ENCODE measurements around the gene VMA21.

VMA21 gene, protein sequence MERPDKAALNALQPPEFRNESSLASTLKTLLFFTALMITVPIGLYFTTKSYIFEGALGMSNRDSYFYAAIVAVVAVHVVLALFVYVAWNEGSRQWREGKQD

DNA sequence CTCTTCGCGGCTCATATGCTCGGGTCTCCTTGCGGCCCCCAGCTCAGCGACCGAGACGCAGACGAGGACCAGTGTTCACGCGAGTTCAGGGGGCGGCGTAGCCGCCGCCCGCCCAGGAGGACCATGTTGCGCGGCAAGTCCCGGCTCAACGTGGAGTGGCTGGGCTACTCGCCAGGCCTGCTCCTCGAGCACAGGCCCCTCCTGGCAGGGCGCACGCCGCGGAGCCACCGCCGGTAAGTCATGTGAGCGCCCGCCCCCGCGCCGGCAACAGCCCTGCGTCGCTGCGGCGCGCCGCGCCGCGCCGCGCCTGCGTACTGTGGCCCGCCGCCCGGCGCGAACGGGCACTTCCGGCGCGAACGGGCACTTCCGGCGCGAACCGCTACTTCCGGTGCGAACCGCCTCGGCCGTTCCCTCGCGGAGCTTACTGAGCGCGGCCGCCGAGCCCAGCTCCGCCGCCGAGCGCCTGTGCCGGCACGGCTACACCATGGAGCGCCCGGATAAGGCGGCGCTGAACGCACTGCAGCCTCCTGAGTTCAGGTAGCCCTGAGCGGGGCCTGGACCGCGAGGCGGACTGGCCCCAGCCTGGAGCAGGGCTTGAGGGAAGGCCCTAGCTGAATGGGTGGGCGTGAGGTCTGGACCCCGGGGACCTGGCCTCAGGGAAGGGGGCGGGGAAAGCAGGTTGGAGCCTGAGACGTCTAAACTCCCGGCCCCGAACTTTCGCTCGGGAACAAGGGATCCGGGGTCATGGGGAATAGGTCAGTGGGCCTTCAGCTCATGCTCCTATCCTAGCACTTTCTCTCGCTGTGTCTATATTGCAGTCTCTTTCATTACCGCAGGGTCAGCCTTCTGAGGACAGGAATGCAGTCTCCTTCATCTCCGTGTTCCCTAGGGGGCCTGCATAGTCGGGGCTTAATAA is at the start of gene VMA21:
VMA21 (plus strand) TSS at position 382 of the 916 bp plus-strand sequence; CDS start at position 485, 103 bp downstream.
- peak; percentile 89 for DNase-seq

GRCh38 chrX:151359341-151359740 is 37.7 kb upstream of the VMA21 start:
- no peak for DNase-seq

GRCh38 chrX:151359931-151360871 is 36.8 kb upstream of the VMA21 start:
- peak; percentile 3 for DNase-seq

DNA sequence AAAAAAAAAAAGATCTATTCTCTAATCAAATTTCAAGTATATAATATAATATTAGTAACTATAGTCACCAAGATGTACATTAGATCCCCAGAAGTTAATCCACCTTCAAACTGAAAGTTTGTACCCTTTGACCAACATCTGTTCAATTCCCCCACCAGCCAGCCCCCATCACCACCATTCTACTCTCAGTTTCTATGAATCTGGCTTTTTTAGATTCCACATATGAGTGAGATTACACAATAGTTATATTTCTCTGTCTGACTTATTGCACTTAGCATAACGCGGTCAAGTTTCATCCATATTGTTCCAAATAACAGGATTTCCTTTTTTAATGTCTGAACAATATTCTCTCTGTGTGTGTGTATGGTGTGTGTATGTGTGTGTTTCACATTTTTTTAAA is 33.7 kb upstream of the VMA21 start:
- DNase-seq: no peak

GRCh38 chrX:151365579-151365978 is 31.4 kb upstream of the VMA21 start:
- DNase-seq: no peak

DNA sequence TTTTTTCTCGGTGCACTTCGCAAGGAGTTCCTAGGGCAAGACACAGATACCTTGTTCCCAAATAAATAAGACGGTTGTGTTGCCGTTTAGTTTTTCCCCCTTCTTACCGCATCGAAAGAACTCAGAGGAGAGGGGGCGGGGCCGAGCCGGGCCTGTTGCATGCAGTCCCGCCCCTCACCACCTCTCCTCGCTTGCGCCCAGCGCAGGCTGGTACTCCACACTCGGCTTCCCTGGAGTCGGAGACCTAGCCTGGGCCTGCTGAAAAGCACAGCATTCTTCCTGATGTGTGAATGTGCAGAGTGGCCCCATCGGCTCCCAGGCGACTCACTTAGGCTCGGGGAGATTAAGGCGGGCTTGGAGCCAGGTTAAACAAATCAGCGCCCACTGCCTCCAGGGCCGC is 26.1 kb upstream of the VMA21 start:
- no peak for DNase-seq

DNA sequence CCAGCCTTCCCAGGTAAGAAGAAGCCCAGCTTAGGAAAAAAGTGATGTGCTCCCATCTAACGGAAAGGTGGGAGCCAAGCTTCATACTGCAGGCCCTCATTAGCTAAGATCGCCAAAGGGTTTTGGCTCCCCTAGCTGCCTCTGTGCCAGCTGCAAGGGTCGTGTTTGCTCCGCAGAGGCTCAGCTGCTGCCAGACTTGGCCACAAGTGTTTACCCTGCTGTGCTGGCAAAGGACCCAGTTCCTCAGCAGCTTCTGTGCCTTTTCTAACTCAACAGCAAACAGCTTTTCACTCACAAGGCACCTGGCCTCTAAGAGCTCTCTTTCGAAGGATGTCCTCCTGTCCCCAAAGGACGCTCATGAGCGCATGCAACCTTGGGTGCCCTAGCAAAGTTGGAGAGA is 12.2 kb upstream of the VMA21 start:
- no peak for DNase-seq

DNA sequence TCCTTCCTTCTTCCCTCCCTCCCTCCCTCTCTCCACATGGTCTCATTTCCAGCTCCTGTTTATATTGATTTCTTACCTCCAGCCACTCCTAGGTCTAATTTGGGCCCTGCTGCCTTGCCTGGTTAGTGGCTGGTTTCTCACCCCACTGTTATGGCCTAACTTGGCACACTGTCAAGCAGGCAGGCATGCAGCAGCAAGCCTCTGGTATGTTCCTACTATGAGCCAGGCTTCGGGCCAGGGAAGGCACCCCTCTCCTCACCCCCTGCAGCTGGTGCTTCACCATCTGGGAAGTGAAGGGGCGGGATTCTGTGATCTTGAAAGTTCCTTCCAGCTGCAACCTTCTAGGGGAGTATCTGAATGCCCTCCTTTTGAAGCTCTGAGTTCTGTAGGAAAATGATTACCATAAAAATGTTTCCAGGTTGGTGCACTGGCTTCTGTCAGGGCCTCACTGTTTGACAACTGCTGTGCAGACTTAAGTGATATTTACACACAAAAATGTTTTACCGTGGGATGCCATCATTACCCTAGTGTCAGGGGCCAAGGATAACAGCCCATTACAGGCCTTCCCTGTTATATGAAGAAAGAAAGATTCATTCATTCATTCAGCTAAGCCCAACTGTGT is 10.1 kb upstream of the VMA21 start:
- DNase-seq: no peak

DNA sequence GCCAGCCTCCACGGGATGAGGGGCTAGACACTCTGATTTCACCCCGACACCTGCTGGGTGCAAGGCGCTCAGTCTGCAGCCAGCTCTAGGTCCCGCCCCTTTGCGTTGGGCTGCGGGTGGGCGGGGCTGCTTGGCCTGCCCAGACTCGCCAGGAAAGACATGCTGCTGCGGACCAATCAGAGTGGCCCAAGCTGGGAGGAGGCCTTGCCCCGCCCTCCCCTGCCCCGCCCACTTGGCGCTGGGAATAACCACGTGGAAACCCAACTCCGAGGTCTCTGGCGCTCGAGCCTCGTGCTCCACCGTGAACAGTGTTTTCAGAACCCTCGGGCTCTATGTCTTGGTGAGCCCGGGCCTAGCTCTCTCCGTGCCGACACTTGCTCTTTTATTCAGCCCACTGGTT is 5.3 kb upstream of the VMA21 start:
- DNase-seq: no peak

DNA sequence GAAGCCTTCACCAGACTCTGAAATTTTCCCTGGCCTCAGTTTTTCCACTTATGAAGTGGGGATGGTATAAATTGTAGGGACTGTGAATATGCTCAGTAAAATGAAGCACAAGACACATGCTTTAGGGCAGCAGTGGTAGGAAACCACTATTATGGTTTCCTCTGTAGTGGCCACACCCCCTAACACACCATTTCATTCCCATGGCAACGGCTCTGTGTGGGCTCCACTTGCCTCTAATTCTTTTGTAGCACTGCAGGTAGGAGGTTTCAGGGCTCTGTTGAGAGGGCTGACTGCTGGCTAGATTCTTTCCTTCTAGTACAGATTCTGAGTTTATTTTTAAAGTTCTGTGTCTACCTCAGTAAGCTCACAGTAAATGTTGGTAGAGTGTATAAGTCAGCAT is 3.5 kb upstream of the VMA21 start:
- no peak for DNase-seq

DNA sequence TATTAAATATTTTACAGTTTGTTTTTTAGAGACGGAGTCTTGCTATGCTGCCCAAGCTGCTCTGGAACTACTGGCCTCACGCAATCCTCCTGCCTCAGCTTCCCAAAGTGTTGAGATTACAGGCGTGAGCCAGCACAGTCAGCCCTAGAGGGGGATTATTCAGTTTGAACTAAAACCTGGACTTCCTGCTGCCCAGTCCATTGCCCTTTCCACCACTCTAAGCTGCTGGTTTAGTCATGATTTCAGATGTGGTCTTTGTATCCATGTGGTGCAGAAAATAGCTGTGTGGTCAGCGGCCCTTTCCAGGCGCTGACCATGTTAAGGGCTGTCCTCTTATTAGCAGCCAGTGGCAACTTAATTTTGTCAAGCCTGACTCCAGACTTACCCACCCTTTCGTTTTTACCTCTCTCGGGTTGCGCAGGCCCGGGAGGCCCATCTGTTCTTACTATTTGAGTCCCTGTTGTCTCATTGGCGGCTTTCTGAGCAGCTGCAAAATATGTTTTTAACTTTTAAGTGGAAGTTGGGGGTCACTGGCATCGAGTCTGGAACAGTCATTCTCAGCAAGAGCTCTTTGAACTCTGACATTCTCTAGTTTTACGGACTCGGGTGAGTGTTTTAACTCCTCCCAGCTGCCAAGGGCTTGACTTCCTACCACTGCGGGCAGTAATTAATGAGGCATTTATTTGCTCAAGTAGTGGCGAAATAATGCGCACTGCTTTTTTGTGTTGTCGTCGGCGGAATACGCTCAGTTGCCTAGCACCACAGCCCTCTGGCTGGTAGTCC is 773 bp upstream of the VMA21 start:
- no peak for DNase-seq

GRCh38 chrX:151397741-151398070 is 700 bp downstream of the VMA21 start:
- no peak for DNase-seq

- DNase-seq: no peak
Observed at GRCh38 chrX:151398346-151398745, 1.3 kb downstream of the VMA21 start.

- no peak for DNase-seq
Observed at GRCh38 chrX:151402719-151403390, 5.8 kb downstream of the VMA21 start.

DNA sequence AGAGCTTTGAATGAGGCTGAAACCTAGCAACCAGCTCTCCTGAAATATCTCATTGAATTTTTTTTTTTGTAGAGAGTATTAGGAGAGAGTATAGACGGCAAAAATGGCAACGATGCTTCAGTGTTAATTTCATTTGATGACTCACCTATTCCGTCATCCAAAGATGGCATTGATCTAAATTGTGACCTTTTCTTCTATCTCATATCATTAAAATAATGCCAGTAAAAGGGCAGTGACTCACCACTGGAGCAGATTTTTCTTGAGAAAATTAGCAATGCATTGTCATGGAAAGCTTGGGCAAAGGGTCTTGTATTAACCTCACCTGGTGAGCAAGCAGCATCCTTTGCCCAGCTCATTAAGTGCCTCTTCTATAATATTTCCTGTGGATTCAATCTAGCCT is 19.6 kb downstream of the VMA21 start:
- DNase-seq: no peak

DNA sequence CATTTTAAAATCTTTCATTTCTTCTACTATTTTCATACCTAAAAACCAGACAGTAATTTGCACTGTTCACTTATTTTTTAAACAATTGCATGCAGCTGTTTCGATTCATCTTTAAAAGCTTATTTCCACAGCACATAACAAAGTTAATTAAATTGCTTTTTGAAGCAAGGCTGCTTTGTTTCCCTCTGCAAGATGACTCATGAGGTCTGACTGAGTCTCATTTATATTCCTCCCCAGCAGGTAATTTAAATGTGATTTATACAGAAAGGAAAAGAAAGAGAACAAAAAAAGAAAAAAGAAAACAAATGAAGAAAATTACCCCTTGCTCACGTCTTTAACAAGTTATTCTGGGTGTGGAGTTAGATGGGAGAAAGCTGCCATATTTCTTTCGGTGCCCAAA is 22.8 kb downstream of the VMA21 start:
- no peak for DNase-seq

DNA sequence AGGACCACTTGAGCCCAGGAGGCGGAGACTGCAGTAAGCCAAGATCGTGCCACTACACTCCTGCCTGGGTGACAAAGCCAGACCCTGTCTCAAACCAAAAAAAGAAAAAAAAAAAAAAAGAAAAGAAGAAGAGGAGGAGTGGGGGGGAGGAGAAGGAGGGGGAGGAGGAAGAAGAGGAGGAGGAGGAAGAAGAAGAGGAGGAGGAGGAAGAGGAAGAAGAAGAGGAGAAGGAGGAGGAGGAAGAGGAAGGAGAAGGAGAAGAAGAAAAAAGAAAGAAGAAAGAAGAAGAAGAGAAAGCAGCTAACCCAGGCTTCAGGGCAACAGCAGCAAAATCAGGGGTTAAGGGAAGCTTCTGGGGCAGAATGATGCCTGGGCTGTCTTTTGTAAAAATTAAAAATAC is 27.5 kb downstream of the VMA21 start:
- DNase-seq: no peak

DNA sequence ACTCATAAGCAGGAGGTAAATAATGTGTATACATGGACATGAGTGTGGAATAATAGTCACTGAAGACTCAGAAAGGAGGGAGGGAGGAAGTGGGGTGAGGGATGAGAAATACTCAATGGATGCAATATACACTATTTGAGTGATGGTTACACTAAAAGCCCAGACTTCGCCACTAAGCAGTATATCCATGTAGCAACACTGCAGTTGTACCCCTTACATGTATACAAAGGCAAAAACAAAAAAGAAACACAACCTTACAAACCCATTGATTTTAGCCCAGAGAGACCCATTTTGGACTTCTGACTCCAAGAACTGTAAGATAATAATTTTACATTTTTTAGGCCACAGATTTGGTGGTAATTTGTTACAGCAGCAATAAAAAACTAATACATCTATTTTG is 51.5 kb downstream of the VMA21 start:
- DNase-seq: no peak

DNA sequence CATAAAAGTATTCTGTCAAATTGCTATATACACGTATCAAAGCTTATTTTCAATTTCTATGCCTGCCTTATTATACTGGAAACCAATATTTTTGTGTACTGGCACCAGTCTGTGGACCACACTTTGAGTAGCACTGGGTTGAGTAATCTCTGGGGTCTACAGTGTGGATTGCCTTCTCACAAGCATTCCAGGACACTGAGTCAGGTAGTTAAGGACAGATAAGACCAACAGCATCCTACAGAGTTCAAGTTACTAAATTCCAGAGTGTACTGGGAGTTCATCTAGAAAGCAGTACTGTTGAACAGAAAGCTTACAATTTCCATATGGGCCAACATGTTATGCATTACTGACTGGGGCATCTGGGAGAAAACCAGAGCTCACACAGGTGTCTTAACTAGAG is 61.8 kb downstream of the VMA21 start:
- DNase-seq: peak; percentile 19

Data from fibroblast of skin of right quadriceps (primary cell).